ENCODE data around the gene NOL8. TPM values are rescaled to one million over a fixed set of nuclear protein-coding genes. Genes with fewer than 3 reads are reported as not detected.
A peak's percentile ranks its signal among the peaks of the same experiment; 100 is the strongest.

Gene NOL8
- total and polyA plus RNA-seq, 2 donors (not counting 1 experiment from before 2014, with no cell fraction given) = 19.9 to 91.0 TPM

DNA sequence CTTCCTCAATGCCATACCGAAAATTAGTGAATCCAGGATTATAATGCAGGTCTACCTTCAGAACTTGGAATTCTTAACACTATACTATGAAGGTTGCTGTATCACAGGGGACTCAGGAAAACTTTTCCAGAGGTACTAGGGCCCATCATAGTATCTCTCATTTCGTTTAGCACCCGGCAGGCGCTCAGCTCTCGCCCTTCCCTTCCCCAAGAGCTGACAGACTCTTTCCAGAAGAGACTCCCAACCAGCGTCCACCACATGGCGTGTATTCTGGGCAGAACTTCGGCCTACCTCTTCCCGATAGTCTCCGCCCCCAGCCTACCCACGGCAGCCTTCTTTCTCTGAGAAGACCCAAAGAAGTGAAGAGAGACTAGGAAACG, 271 bp downstream of the NOL8 start:
- no peak for DNase-seq
- H3K4me3 ChIP-seq (ENCODE audit: control extremely low read depth in 1 of 5, extremely low read depth in 1 of 5, insufficient read depth in 1 of 5, low read depth in 2 of 5, low read length in 4 of 5) = peak overlapping the region; percentile 79 to 98 (median 90)
- peaks cover 0 to 32% of the 10 kb centered on the region in 2 experiments for H3K36me3 ChIP-seq (replicated peaks in 1 of 2; ENCODE audit: control extremely low read depth in 1 of 2, control insufficient read depth in 1 of 2, extremely low read depth in 1 of 2, insufficient read depth in 2 of 2, low read length in 1 of 2)
- Mint-ChIP-seq H3K27me3 (no peaks in the 10 kb centered on the region), H3K4me1 (peaks cover 33% of the 10 kb centered on the region), H3K9me3 (ENCODE audit: insufficient read depth) (no peaks in the 10 kb centered on the region), H3K4me3 (peak overlapping the region; percentile 97), H3K27ac (peak overlapping the region; percentile 97)
- peaks cover 15 to 20% of the 10 kb centered on the region in 2 donors for H3K4me1 ChIP-seq (ENCODE audit: control insufficient read depth in 2 of 2, insufficient read depth in 2 of 2, low read length in 2 of 2)
- H3K27ac ChIP-seq (ENCODE audit: low read length in 2 of 2) = peak overlapping the region; percentile 96 to 97
- H3K4me2 ChIP-seq (replicated peaks; ENCODE audit: low read depth, low read length, poor library complexity, severe bottlenecking) = peak overlapping the region; percentile 95
- no peaks in the 10 kb centered on the region for H3K9me3 ChIP-seq (ENCODE audit: control extremely low read depth in 1 of 3, control insufficient read depth in 2 of 3, insufficient read depth in 1 of 3, low read length in 2 of 3)
- H3K79me2 ChIP-seq (ENCODE audit: control insufficient read depth, insufficient read depth, low read length) = peaks cover 43% of the 10 kb centered on the region
- peak overlapping the region; percentile 97 for H3K9ac ChIP-seq (ENCODE audit: low read length)
- under 1% methylated on average over 11 of the region's 12 CpGs for WGBS (ENCODE audit: insufficient coverage)
- no peak for TF ChIP-seq CTCF (IDR thresholded peaks at IDR 0.05)
- TF ChIP-seq EZH2 (IDR thresholded peaks at IDR 0.05; ENCODE audit: borderline replicate concordance, insufficient read depth, low read depth, low read length, poor library complexity, severe bottlenecking) = no peak
- ATAC-seq (ENCODE audit: low read depth) = no peak
- H4K20me1 ChIP-seq (ENCODE audit: control insufficient read depth, insufficient read depth, low read length, poor library complexity, severe bottlenecking) = no peaks in the 10 kb centered on the region
- no peaks in the 10 kb centered on the region for H3K27me3 ChIP-seq (replicated peaks in 1 of 4; ENCODE audit: control extremely low read depth in 1 of 4, control insufficient read depth in 3 of 4, insufficient read depth in 4 of 4, low read length in 3 of 4)
- POLR2A ChIA-PET = interaction anchor here (1.2 to 1.8 kb wide), 4 partner anchors 25 to 345 kb away, joined by 3 to 8 read pairs (median 3); partner anchors contain the start of gene IPPK
- CTCF ChIA-PET = interaction anchor here (0.6 to 2.1 kb wide), 2 partner anchors 345 to 490 kb away, joined by 4 to 5 read pairs; partner anchors contain the start of gene IPPK
- intact Hi-C loops (cut with micrococcal nuclease) = loop anchor here (1.0 to 10.0 kb wide), 3 partner anchors 32 to 440 kb away; partner anchors contain the start of genes BICD2 and IARS1
- peak overlapping the region; percentile 97 for H2AFZ ChIP-seq (ENCODE audit: insufficient read depth, low read depth, low read length, poor library complexity, severe bottlenecking)

GRCh38 chr9:92324431-92324830, 719 bp downstream of the NOL8 start:
- Histone ChIP-seq H3K9ac (ENCODE audit: low read length) (peak overlapping the region; percentile 97), H2AFZ (ENCODE audit: insufficient read depth, low read depth, low read length, poor library complexity, severe bottlenecking) (peak overlapping the region; percentile 97), H3K4me2 (replicated peaks; ENCODE audit: low read depth, low read length, poor library complexity, severe bottlenecking) (peak overlapping the region; percentile 95), H3K79me2 (ENCODE audit: control insufficient read depth, insufficient read depth, low read length) (peaks cover 41% of the 10 kb centered on the region), H3K4me3 (ENCODE audit: control extremely low read depth in 1 of 5, extremely low read depth in 1 of 5, insufficient read depth in 1 of 5, low read depth in 2 of 5, low read length in 4 of 5) (peak overlapping the region; percentile 79 to 98 (median 90)), H3K4me1 (ENCODE audit: control insufficient read depth in 2 of 2, insufficient read depth in 2 of 2, low read length in 2 of 2) (peaks cover 15 to 20% of the 10 kb centered on the region in 2 donors), H3K27ac (ENCODE audit: low read length in 2 of 2) (peak overlapping the region in 1 of 2 donors; percentile 97), H3K36me3 (replicated peaks in 1 of 2; ENCODE audit: control extremely low read depth in 1 of 2, control insufficient read depth in 1 of 2, extremely low read depth in 1 of 2, insufficient read depth in 2 of 2, low read length in 1 of 2) (peaks cover 0 to 37% of the 10 kb centered on the region in 2 experiments), H4K20me1 (ENCODE audit: control insufficient read depth, insufficient read depth, low read length, poor library complexity, severe bottlenecking) (no peaks in the 10 kb centered on the region), H3K27me3 (replicated peaks in 1 of 4; ENCODE audit: control extremely low read depth in 1 of 4, control insufficient read depth in 3 of 4, insufficient read depth in 4 of 4, low read length in 3 of 4) (no peaks in the 10 kb centered on the region), H3K9me3 (ENCODE audit: control extremely low read depth in 1 of 3, control insufficient read depth in 2 of 3, insufficient read depth in 1 of 3, low read length in 2 of 3) (no peaks in the 10 kb centered on the region)
- Mint-ChIP-seq H3K27ac (peak overlapping the region; percentile 97), H3K27me3 (no peaks in the 10 kb centered on the region), H3K4me3 (peak overlapping the region; percentile 97), H3K4me1 (peaks cover 33% of the 10 kb centered on the region), H3K9me3 (ENCODE audit: insufficient read depth) (no peaks in the 10 kb centered on the region)
- DNase-seq = no peak
- TF ChIP-seq CTCF (IDR thresholded peaks at IDR 0.05) (no peak), EZH2 (IDR thresholded peaks at IDR 0.05; ENCODE audit: borderline replicate concordance, insufficient read depth, low read depth, low read length, poor library complexity, severe bottlenecking) (no peak)
- no peak for ATAC-seq (ENCODE audit: low read depth)
- ChIA-PET CTCF (no interaction called here), POLR2A (interaction anchor here (1.2 kb wide), 1 partner anchor 26 kb away, joined by 3 read pairs; no protein-coding TSS in a partner anchor)
- intact Hi-C loops (cut with micrococcal nuclease) = loop anchor here (2.0 to 10.0 kb wide), 2 partner anchors 82 to 440 kb away; partner anchors contain the start of gene BICD2
- WGBS (ENCODE audit: insufficient coverage) = 0% methylated on average over 1 of the region's 2 CpGs
